ENCODE results near the gene RPL36AL.
"Not testable (repeated sequence)": the region's sequence is repeated elsewhere in the genome, so short reads cannot be mapped to it uniquely, and the experiment has no call there.

RPL36AL gene

GRCh38 chr14:49620182-49621113 is at the start of gene RPL36AL, which contains the start of gene MGAT2:
Gene RPL36AL (minus strand): TSS chr14:49620626. CDS start chr14:49619104, 1,522 bp downstream.
Gene MGAT2 (plus strand): TSS chr14:49620799. CDS start chr14:49621269, 470 bp downstream.
- DNase-seq, result peak; percentile 98

- no peak for DNase-seq
These were observed 39.4 kb upstream of the RPL36AL start for GRCh38 chr14:49659526-49660455.

- not testable (repeated sequence) for DNase-seq
These were observed 37.1 kb upstream of the RPL36AL start for GRCh38 chr14:49657500-49657899.

GRCh38 chr14:49654511-49654910 is 34.1 kb upstream of the RPL36AL start:
- DNase-seq, result no peak

GRCh38 chr14:49653508-49653907 is 33.1 kb upstream of the RPL36AL start:
- no peak for DNase-seq

GRCh38 chr14:49642163-49642562 is 21.7 kb upstream of the RPL36AL start:
- DNase-seq, result no peak

- DNase-seq, result no peak
These were observed 21.3 kb upstream of the RPL36AL start for GRCh38 chr14:49641697-49642129.

- DNase-seq, result no peak
These were observed 20.4 kb upstream of the RPL36AL start for GRCh38 chr14:49640540-49641417.

- no peak for DNase-seq
These were observed 17.2 kb upstream of the RPL36AL start for GRCh38 chr14:49637534-49638078.

- no peak for DNase-seq
These were observed 16.4 kb upstream of the RPL36AL start for GRCh38 chr14:49636866-49637265.

- DNase-seq, result peak; percentile 62
These were observed 14.3 kb upstream of the RPL36AL start, which contains the start of gene DNAAF2 for GRCh38 chr14:49634547-49635334. Gene DNAAF2 (minus strand): TSS chr14:49635244. CDS start chr14:49635149, 95 bp downstream.

GRCh38 chr14:49633640-49634546 is 13.5 kb upstream of the RPL36AL start:
- peak; percentile 94 for DNase-seq

GRCh38 chr14:49623941-49624839 is 3.8 kb upstream of the RPL36AL start:
- DNase-seq, result no peak

GRCh38 chr14:49623387-49623786 is 3.0 kb upstream of the RPL36AL start:
- no peak for DNase-seq

GRCh38 chr14:49622022-49622607 is 1.7 kb upstream of the RPL36AL start:
- no peak for DNase-seq

GRCh38 chr14:49621114-49621881 is 872 bp upstream of the RPL36AL start:
- no peak for DNase-seq

- DNase-seq, result no peak
These were observed 696 bp downstream of the RPL36AL start for GRCh38 chr14:49619730-49620129.

Measured in NCI-H2029 treated with DMSO at 0.1 percent for 48 hours (cell line).